ENCODE results near the gene ZNF555.

DNA sequence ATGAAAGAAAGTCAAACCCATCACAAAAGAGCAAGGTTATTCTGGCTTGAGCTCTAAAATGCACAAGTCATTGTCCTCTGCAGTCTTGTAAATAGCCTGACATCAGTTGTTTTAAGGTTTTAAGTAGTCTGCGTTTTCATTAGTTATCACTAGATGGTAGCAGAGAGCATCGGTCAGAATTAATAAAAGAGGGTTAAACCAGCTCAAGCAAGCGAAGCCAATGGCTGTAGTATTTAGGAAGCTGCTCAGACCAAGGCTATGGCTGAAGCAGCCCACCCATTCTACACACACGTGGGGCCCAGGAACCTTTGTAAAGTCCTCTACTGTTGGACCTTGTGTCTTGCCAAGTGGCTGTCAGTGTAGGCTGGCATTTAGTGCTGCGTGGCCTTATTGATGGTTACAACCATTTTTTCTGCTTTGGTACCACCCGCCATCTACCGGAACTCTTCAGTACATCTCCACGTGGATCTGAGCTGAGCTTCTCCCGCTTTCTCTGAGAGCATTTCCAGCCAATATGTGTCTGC lies 46.2 kb downstream of the ZNF555 start:
- no peak for TF ChIP-seq POLR2A (IDR thresholded peaks at IDR 0.05; ENCODE audit: low read length)
- no peak for TF ChIP-seq GATA1 (IDR thresholded peaks at IDR 0.05; ENCODE audit: low read depth, low read length)
